ENCODE data around the gene ZMYND11.
A peak's percentile ranks its signal among the peaks of the same experiment; 100 is the strongest.
"Not testable (repeated sequence)": the region's sequence is repeated elsewhere in the genome, so short reads cannot be mapped to it uniquely, and the experiment has no call there.

The ZMYND11 gene

DNA sequence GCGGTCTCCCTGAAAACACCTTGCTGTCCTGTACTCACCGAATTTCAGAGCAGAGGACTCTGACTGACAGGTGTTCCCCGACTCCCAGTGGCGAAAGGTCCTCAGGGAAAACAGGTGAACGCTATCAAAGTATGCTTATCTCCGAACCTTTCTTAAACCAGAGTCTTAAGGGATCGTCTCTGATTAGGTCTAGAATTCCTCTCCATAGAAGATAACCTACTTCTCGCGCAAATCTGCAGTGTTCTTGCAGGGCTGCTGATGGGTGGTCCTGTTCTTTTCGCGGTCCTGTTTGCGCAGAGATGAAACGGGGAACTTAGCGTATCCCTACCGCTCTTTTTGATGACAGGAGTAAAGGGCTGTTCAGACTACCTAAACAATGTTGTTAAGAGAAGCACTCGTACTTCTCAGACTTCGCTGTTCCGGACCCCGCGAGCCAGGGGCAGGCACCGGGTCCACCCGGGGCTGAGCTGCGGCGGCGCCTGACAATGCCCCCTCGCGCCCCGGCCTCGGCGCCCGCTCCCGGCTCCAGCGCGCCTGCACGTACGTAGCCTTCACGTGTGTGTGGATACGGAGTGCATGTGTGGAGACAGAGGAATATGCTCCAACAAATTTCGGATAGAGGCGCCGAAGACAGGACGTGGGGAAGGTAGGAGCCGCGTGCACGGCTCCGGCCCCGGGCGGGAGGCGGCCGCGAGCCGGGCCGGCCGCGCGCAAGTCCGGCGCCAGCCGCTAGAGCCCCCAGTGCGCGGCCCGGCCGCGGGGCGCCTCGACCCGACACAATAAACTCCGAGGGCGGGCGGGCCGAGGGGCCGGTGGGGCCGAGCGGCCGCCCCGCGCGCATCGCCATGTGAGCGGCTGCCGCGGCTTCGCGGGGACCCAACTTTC lies 766 bp upstream of the ZMYND11 start:
- peak; percentile 21 for DNase-seq

DNA sequence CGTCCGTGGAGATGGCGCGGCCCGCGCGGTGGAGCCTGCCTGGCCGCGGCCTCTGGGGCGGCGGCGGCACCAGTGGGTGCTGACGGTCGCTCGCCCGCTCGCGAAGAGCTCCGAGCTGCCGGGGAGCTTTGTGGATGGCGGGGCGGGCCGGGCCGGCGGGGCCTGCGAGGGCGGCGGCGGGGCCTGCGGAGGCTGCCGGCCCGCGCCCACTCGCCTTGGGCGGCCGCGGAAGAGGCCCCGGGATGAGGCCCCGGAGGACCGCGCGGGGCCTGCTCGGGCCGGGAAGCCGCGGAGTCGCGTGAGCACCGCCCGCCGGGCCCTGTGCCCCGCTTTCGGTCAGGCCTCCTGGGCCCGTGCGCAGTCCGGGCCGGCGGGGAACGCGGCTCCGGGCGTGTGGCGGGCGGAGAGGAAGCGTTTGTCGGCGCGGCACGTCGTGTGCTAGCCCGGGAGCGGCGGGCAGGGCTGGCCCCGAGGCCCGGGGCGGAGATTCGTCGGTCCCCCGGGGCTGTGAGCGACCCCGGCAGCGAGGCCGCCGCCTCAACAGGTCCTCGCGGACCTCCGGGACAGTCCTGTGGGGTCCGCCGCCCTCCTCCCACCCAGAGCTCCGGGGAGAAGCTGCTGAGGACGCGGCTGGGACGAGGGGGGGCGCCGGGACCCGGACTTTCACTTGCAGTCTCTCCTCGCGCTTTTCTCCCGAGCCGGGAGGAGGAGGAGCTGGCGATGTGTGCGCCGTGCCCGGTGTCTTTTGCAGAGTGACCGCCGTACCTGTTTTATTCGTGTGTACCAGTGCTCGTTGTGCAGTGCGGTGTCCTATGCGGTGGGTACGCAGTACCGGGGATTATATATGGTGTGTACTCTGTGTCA lies 578 bp downstream of the ZMYND11 start:
- DNase-seq: peak; percentile 59

DNA sequence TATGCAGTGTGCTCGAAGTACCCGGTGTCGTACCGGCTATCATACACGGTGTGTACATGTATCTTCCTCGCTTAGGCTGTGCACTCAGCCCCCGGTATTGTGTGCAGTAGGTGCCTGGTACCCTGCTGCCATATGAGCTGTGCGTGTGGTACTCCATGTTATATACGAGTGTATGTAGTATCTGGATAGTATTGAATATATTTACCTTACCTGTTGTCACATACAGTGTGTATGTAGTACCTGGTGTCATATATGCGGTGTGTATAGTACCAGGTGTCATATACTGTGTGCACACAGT lies 1.2 kb downstream of the ZMYND11 start:
- no peak for DNase-seq

DNA sequence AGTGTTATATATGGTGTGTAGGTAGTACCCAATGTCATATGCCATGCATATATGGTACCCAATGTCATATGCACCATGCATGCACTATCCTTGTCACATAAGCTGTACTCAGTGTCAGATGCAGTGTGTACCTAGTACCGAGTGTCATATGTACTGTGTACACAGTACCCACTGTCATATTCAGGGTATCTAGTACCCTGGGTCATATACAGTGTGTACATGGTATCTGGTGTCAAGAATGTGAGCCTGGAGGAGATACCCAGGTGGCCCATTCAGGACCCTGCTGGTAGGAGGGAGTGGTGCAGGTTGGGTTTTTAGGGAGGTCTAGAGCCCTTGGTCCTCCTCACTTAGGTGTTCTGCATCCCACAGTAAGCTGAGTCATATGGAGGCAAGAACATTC lies 1.8 kb downstream of the ZMYND11 start:
- peak; percentile 25 for DNase-seq

DNA sequence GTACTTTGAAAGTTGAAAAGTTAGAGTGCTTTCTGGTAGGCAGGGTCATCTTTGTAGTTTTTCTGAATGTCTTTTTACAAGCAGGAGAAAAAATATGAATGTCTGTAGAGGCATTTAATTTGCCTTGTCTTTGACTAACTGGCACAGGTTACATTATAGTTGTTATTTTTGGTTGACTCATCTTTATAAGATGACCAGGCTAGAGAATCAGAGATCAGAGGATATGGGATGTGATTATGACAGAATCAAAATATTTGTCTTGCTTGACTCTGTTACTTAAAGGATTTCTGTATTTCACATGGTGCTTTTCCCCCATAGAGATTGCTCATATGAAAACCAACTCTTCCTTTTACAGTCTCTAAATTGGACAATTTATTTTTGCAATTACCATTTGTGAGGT lies 2.4 kb downstream of the ZMYND11 start:
- no peak for DNase-seq

DNA sequence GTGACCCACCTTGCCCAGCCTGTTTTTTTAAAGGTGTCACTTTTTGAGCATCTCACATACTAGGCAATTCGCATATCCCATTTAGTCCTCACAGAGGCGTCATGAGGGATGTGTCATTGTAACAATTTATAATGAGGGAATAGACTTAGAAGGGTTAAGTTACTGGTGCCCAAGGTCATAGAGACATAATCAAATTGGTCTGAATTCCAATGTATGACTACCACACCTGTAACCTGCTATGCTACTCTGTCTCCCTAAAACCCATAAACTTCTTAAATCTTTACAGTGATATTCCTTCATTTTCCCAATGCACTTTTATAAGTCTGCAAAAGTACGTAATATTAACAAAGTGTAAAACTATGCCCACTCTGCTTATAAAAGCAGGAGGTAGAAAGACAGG lies 7.1 kb downstream of the ZMYND11 start:
- no peak for DNase-seq

DNA sequence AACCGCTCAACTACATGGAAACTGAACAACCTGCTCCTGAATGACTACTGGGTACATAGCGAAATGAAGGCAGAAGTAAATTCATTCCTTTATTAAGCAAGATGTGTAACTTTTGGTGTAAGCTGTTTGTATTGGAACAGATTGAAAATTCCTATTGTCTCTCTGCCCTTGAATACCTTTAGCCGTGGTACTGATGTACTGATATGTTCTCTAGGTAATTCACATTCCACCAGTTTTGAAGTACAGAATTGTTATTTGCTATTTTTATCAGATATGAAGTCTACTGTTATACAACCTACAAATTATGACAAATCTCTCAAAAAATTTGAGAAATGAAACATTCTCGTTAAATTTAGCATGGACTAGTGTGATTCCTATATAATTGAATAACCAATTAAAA lies 17.7 kb downstream of the ZMYND11 start:
- DNase-seq: no peak

DNA sequence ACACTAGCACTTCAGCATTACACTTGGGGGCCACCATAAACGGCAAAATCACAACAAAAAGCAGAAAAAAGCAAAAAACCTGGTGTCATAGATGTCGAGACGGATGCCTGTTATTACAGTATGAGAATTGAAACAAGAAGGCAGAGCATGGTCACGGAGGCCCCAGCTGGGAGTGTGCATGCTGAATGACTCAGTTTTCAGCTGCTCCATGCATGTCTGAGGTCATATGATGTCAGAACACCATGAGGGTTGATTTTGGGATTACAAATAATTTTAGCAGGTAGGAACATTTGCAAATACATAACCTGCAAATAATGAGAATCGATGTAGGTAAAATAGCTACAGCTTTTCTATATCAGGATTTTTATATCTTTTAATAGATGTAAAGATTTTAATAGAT lies 19.1 kb downstream of the ZMYND11 start:
- no peak for DNase-seq

DNA sequence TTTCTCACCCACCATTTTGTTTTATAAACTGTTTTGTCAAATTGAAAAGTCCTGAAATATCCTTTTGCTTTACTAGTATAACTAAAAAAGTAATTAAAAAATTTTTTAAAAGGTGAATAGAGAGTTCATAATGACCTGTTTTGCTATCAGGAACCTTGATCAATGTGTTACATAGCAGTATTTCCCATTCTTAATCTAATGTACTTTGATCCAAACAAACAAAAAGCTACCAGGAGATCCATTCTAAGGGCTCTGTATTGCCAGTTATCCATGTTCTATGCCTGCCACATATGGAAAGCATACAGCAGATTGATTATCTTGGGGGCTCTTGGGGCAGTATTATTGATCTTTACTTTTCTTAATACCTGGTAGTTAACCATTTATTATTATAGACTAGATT lies 32.1 kb downstream of the ZMYND11 start:
- DNase-seq: no peak

DNA sequence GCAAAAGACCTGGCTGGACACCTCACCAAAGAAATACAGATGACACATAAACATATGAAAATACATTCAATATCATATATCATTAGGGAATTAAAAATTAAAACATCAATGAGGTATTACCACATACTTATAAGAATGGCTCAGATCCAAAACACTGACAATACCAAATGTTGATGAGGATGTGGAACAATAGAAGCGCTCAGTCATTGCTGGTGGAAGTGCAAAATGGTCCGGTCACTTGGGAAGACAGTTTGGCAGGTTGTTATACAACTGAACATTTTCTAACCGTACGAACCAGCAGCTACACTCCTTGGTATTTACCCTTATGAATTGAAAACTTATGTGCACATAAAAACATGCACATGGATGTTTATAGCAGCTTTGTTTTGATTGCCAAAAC lies 38.5 kb downstream of the ZMYND11 start:
- DNase-seq: no peak

DNA sequence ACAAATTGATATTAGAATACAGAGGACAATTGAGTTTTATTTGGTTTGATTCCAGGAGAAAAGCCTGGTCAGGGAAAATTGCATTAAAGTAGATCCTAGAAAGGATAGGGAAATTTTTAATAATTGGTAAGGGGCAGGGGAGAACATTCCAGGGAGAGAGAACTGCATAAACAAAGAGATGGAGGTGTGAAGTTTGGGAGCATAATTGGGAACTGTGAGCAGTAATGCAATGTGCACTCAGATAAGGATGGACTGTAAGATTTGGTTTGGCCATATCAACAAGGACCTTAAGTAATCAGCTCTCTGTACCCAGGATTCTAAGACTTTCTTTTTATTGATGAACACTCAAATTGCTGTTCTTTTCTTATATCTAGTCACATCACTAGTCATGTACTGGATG lies 41.4 kb downstream of the ZMYND11 start:
- no peak for DNase-seq

DNA sequence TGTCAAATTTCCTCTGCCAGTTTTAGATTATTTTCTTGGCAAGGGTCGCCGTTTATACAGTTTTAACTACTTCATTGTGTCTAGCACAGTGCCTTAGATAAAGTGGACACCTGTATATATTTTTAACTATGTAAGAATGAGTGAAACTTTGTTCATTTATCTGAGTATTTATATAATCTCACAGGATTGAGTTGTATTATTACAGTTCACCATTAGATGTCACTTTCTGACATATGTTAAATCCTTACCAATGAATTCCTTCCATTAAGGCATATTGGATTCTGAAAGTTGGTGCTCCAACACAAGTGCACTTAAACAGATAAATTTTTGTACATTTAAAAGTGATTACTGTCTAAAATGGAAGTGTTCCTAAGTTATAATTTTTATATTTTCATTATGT lies 43.0 kb downstream of the ZMYND11 start:
- DNase-seq: peak; percentile 8

DNA sequence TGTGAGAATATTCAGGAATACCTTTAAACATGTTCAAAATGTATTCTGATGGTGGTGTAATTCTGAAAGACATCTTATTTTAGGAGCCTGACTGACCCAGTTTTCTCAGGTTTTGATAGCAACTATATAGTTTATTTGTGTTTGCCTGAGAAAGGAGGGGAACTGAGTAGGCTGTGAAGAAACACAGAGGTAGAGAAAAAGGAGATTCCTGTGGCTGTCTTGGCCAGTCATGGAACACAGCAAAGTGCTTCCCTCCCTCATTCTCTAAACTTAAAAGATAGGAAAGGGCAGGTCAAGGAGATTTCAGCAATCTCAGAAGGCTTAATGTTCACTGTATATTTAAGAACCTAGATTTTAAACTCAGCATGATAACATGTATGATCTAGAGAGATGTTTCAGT lies 43.5 kb downstream of the ZMYND11 start:
- no peak for DNase-seq

DNA sequence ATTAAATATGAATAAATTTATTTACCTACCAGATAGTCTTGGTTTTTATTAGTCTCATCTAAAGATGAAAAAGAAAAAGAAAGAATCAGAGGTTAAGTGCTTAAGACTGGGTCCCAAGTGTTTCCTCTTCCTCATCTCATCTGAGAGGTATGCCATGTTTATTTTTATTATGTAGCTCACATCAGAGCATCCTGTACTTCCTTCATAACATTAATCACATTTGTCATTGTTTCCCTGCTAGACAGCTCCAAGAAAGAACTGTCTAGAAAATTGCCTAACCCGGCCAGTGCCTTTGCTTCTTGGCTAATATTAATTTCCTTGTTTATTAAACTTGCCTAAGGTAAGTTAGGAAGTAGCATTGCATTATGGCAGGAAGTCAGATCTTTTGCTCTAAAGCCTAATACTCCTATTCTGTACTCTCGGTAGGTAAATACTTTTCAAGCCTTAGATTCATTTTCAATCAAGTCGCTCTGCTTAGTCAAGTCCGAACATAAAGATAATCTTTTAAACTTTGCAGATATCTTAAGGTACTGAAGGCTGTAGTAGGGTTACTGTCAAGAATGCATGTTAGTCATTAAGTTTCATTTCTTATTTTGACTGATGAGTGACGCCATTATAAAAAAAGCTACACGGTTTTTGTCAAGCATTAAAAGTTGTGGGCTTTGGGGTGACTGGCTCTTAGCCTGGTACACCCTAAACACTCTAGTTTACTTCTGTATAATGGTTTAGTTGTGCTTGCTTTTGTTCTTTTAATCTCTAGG lies 47.4 kb downstream of the ZMYND11 start:
- no peak for DNase-seq

DNA sequence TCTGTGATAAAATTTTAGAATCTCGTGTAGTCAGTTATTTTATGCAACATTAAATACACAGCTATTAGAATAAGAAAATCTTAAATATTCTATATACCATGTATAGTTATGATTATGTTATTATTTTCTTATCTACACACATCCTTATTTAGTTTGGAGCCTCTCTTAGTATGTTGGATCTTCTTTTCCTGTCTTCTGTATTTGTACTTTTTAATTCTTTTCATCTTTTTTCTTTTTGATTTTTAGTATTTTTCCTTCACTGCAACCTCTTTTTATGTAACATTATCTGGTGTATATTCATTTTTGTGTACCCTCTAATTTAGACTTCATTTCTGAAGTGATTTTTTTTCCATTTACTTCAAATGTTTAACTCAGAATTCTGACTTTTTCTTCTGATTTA lies 48.9 kb downstream of the ZMYND11 start:
- no peak for DNase-seq

DNA sequence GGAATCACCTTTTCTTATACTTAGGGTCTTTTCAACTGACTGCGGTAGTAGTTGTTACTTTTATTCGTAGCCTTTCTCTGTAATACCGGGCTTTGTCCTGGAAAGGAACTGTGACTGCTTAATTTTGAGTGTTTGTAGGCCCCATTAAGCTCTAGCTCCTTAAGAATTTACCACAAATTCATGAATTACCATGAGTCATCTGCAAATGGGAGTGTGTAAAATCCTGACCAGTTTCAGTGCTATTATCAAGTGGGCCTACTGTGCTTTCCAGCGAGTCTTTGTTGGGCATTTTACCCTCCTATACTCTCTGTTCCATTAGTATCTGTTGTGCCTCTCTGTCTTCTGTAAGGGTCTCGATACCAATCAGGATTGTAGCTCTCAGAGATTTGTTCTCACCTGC lies 49.7 kb downstream of the ZMYND11 start:
- no peak for DNase-seq

DNA sequence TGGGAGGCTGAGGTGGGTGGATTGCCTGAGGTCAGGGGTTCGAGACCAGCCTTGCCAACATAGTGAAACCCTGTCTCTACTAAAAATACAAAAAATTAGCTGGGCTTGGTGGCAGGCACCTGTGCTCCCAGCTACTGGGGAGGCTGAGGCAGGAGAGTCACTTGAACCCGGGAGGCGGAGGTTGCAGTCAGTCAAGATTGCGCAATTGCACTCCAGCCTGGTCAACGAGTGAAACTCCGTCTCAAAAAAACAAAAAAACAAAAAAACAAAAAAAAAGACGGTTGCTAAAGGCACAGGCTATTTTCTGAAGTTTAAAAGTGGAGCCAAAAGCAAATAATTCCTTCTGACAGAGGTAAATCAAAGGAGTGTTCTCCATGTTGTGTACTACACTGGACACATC lies 50.3 kb downstream of the ZMYND11 start:
- not testable (repeated sequence) for DNase-seq

DNA sequence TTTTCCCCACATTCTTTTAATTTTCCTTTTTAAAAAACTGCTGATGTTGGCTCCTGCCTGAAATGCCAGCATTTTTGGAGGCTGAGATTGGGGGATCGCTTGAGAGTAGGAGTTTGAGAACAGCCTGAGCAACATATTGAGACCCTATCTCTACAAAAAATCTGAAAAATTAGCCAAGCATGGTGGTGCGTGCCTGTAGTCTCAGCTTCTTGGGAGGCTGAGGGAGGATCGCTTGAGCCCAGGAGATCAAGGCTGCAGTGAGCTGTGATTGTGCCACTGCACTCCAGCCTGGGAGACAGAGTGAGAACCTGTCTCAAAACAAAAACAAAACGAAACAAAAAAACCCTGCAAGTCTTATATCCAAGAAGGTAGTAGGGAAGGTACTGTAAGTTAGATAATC lies 51.7 kb downstream of the ZMYND11 start:
- no peak for DNase-seq

DNA sequence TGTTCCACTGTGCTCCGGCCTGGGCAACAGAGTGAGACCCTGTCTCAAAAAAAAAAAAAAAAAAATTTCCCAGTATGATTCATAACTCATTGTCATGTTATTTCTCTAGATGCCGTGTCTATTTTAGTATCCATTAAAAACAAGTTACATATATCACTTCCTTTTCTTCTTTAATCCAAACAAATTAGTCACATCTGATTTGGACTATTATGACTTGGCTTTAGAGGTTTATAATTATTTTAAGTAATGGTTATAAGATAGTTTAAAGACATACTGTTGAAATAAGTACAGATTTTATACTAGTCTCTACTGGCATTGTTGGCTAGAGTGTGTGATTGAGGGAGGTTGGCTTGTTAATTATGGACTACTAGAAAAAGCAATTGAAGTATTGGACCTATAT lies 53.3 kb downstream of the ZMYND11 start:
- DNase-seq: no peak

DNA sequence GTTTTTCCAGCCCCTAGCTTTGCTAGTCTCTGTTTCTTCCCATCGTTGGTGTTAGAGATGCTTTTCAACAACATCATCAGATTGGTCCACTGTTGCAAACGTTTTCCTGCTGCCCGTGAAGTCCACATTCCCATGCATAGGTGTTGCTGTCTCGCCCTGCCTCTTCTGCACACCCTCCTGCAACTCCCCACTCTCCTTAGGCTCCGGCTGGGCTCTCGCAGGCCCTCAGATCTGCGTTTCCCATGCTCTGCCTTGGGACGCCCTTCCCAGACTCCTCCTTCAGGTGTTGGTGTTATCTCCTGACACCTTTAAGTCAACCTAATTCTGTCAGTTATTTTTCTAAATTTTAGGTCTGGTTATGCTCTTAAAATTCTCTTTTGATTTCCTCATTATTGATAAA lies 55.0 kb downstream of the ZMYND11 start:
- no peak for DNase-seq

DNA sequence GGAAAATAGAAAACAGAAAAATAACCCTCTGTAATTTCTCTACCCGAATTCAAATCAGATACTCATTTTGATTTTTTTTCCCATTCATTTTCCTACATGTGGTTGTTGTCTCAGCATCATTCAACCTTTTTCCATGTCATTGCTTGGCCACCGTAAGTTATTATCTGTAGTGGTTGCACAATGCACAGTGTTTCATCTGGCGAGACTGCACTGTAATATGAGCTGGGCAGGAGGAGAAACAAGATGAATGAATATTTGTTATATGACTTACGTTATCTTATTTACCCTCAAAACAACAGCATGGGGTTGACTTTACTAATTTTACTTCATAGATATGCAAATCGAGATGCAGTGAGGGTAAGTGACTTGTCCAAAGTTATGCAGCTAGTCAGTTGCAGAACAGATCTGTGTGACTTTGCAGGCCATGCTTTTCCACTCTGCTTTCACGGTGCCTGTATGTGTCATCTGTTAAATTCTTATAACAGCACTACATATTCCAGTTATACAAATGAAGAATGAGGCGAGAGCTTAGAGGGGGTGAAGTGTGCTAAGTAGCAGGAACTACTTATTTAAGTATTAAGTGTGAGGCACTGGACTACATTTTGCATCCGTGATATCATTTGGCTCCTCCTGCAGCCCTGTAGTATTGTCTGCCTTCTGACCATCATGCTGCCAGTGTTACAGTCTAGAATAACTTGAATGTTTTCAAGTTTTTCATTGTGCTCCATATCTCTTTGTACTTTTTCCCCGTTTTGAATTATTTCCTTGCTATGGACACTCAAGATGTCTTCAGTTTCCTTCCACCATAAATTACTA lies 56.7 kb downstream of the ZMYND11 start:
- no peak for DNase-seq

DNA sequence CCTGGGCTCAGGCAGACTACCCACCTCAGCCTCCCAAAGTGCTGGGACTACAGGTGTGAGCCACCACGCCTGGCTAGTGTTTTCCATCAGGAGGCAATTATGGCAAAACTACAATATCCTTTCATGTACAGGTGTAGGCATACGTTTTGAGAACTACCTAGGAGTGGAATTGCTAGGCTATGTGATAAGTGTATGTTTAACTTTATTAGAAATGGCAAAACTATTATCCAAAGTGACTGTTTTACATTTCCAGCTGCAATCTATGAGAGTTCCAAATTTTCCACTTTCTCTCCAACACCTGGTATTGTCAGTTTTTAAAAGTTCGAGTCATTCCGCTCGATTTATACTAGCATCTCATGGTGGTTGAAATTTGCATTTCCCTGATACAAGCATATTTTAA lies 59.0 kb downstream of the ZMYND11 start:
- DNase-seq: no peak

DNA sequence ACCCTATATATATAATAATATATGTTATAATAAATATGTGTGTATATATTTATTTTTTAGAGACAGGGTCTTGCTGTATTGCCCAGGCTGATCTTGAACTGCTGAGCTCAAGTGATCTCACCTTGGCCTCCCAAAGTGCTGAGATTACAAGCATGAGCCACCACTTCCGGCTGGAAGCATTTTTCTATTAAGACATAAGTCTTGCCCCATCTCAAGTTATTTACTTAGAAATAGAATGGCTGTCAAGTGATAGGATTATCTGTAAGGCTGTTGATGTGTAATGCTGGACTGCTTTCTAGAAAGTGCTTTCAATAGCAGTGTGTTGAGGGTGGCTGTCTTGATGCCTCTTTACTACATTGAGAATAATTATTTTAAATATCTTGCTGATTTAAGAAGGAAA lies 65.2 kb downstream of the ZMYND11 start:
- no peak for DNase-seq
